GM10847 (cell line): Measurements from ENCODE around the gene LDLRAP1.

Experiments
- POLR2A ChIP-seq: IDR thresholded peaks from 2 replicates; pipeline ENCODE4 v1.6.1; 2011; ENCODE audit not compliant: insufficient read length; ENCODE audit errors: extremely low read depth

Gene LDLRAP1

GRCh38 chr1:25562101-25562927 is 18.9 kb downstream of the LDLRAP1 start:
- no peak for TF ChIP-seq POLR2A

- TF ChIP-seq POLR2A = no peak
Observed at GRCh38 chr1:25562928-25563283, 19.5 kb downstream of the LDLRAP1 start.

GRCh38 chr1:25563330-25564215 is 20.2 kb downstream of the LDLRAP1 start:
- TF ChIP-seq POLR2A = no peak

- TF ChIP-seq POLR2A = no peak
Observed at GRCh38 chr1:25564777-25565574, 21.6 kb downstream of the LDLRAP1 start.

- TF ChIP-seq POLR2A = no peak
Observed at GRCh38 chr1:25565626-25566025, 22.2 kb downstream of the LDLRAP1 start.

GRCh38 chr1:25566176-25566729 is 22.8 kb downstream of the LDLRAP1 start:
- no peak for TF ChIP-seq POLR2A

- no peak for TF ChIP-seq POLR2A
Observed at GRCh38 chr1:25566730-25567341, 23.4 kb downstream of the LDLRAP1 start.

- TF ChIP-seq POLR2A = no peak
Observed at GRCh38 chr1:25567710-25568089, 24.3 kb downstream of the LDLRAP1 start.

- no peak for TF ChIP-seq POLR2A
Observed at GRCh38 chr1:25568090-25568833, 24.9 kb downstream of the LDLRAP1 start.

- no peak for TF ChIP-seq POLR2A
Observed at GRCh38 chr1:25568834-25569596, 25.6 kb downstream of the LDLRAP1 start.

- no peak for TF ChIP-seq POLR2A
Observed at GRCh38 chr1:25569597-25570396, 26.4 kb downstream of the LDLRAP1 start.

- TF ChIP-seq POLR2A = no peak
Observed at GRCh38 chr1:25570798-25571521, 27.6 kb downstream of the LDLRAP1 start.
